Psoas muscle (tissue), 8 donors: ENCODE results near the gene NODAL. TPM values are rescaled to one million over a fixed set of nuclear protein-coding genes. Genes with fewer than 3 reads are reported as not detected.
A peak's percentile ranks its signal among the peaks of the same experiment; 100 is the strongest.

Source experiments
- ATAC-seq, 4 donors: fragments of 200-7000 bp; cut with Tn5 transposase; one replicate each; pipeline ENCODE4 v1.9.1; 2020; ENCODE audit warnings: moderate library complexity in 3 of 4, mild to moderate bottlenecking in 2 of 4
- DNase-seq, 2 donors: peaks; one replicate each; pipeline ENCODE4 v3.0.0-alpha.2; 2020
- H3K27ac ChIP-seq: fragments of 200-600 bp; one replicate; pipeline ENCODE4 v1.8.0; 2022
- H3K27me3 ChIP-seq, 3 donors: fragments of 200-600 bp in 1 of 3; one replicate each; pipeline versions ENCODE4 v1.6.1 to v1.8.0; 2013 to 2022; ENCODE audit warnings: low read length in 2 of 3, mild to moderate bottlenecking in 2 of 3, moderate library complexity in 1 of 3; ENCODE audit not compliant: insufficient read depth in 3 of 3
- H3K36me3 ChIP-seq, 2 donors: fragments of 200-600 bp in 1 of 2; one replicate each; pipeline versions ENCODE4 v1.6.1 to v1.8.0; 2013 to 2022; ENCODE audit warnings: low read depth in 1 of 2, mild to moderate bottlenecking in 1 of 2, moderate library complexity in 1 of 2; ENCODE audit not compliant: insufficient read depth in 1 of 2
- H3K4me1 ChIP-seq: fragments of 200-600 bp; one replicate; pipeline ENCODE4 v1.8.0; 2022
- H3K4me3 ChIP-seq: fragments of 200-600 bp; one replicate; pipeline ENCODE4 v1.8.0; 2022; ENCODE audit warnings: mild to moderate bottlenecking
- H3K9me3 ChIP-seq: fragments of 200-600 bp; one replicate; pipeline ENCODE4 v1.8.0; 2022
- whole genome bisulfite sequencing, 3 donors: extraction: QIAGEN DNeasy Blood & Tissue Kit; methylation state at CpG; one replicate each; pipeline versions ENCODE4 v1.1.6 to v1.1.7; 2013; 5-methylcytosine and 5-hydroxymethylcytosine counted together
- intact Hi-C, 2 donors: fragments of 100-400 bp; cut with DNase I; formaldehyde crosslinking; loops; one replicate each; pipeline versions ENCODE4 v1.11.0 to v1.14.2; 2022
- polyA plus RNA-seq, 3 donors: library from polyadenylated mRNA; stranded (reverse); fragments of 200-250 nt; gene quantifications; one replicate each; pipeline ENCODE4 v1.2.3, GENCODE V29; 2013
- total RNA-seq, 4 donors: library from RNA; stranded (reverse); fragmentation: NEBNext Ultra II Directional in 2 of 4; extraction: Animal tissue kit (Norgen Biotek cat#: 25700) in 2 of 4; gene quantifications; one replicate each; pipeline versions ENCODE4 v1.2.1 to v1.2.4, GENCODE V29; 2021 to 2023
- TF ChIP-seq, protein P1 (sequence below): fragments of 200-600 bp; IDR thresholded peaks from one replicate; pipeline ENCODE4 v1.8.0; 2022; ENCODE audit warnings: antibody characterized with exemption
- donor health status: healthy with polysubstance abuse.
- donor health status: DM: no; HTN: no; CAD: no; lungs with moderate emphysema.
- donor health status: Bipolar disorder and iron deficiency.
- donor health status: healthy.
- donor health status: DM: yes; HTN: yes; CAD: no.
- donor health status: DM: no; HTN: no; CAD: no.
- donor health status: DM: no; HTN: no; CAD: no.
- donor health status: DM: yes; HTN: yes; CAD: no.

The NODAL gene
- total and polyA plus RNA-seq, 7 donors = 0.08 to 0.10 TPM; not detected in 5

- no peaks in the 10 kb centered on the region for H3K36me3 ChIP-seq
- no peak for DNase-seq
- WGBS, 3 donors = 94 to 97% (median 96%) methylated on average over 4 of the region's 4 CpGs
- no peaks in the 10 kb centered on the region for H3K9me3 ChIP-seq
- ATAC-seq = no peak
- no peak overlapping the region for H3K4me3 ChIP-seq
- H3K4me1 ChIP-seq = peaks cover 8% of the 10 kb centered on the region
- H3K27me3 ChIP-seq = no peaks in the 10 kb centered on the region
- H3K27ac ChIP-seq = no peak overlapping the region
- TF ChIP-seq, protein P1, sequence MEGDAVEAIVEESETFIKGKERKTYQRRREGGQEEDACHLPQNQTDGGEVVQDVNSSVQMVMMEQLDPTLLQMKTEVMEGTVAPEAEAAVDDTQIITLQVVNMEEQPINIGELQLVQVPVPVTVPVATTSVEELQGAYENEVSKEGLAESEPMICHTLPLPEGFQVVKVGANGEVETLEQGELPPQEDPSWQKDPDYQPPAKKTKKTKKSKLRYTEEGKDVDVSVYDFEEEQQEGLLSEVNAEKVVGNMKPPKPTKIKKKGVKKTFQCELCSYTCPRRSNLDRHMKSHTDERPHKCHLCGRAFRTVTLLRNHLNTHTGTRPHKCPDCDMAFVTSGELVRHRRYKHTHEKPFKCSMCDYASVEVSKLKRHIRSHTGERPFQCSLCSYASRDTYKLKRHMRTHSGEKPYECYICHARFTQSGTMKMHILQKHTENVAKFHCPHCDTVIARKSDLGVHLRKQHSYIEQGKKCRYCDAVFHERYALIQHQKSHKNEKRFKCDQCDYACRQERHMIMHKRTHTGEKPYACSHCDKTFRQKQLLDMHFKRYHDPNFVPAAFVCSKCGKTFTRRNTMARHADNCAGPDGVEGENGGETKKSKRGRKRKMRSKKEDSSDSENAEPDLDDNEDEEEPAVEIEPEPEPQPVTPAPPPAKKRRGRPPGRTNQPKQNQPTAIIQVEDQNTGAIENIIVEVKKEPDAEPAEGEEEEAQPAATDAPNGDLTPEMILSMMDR = no peak
- intact Hi-C loops = no loop called here
Measured at GRCh38 chr10:70465278-70465677, 23.8 kb upstream of the NODAL start.

DNA sequence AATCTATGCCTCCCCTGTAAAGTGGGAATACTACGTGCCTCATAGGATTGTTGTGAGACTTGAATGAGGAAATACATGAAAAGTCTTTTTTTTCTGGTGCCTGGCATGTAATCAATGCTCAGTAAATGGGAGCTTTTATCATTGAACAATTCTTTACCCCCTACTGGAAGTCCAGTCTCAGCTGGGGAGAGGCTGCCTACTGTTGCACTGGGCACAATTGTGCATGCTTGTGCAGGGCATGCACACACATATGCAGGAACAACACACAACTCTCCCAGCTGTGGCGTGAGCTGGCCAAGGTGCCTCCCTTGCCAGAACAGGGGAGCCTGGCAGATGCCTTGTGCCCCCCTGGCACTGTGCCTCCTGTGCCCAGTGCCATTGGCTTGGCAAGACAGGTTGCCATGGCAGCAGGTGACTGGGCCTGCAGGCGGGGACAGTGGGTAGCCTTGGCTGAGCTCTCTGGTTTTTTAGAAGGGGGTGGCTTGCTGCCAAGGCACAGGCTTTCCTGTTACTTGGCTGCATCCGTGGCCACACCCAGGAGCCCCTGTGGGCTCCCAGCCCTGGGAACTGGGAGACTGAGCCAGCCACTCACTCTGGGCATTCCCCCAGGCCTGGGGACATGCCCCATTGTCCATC, 21.0 kb upstream of the NODAL start:
- H3K27ac ChIP-seq = no peak overlapping the region
- intact Hi-C loops = loop anchor here in 1 of 2 donors (5.0 kb wide), 1 partner anchor 295 kb away; no protein-coding TSS in a partner anchor
- H3K9me3 ChIP-seq = no peaks in the 10 kb centered on the region
- no peaks in the 10 kb centered on the region for H3K36me3 ChIP-seq
- 7 to 11% (median 7%) methylated on average over 4 of the region's 4 CpGs for WGBS, 3 donors
- TF ChIP-seq, protein P1 = no peak
- ATAC-seq = peak; percentile 47 to 79 (median 60)
- H3K4me3 ChIP-seq = no peak overlapping the region
- no peaks in the 10 kb centered on the region for H3K4me1 ChIP-seq
- DNase-seq = peak; percentile 79 to 92
- H3K27me3 ChIP-seq = no peaks in the 10 kb centered on the region

DNA sequence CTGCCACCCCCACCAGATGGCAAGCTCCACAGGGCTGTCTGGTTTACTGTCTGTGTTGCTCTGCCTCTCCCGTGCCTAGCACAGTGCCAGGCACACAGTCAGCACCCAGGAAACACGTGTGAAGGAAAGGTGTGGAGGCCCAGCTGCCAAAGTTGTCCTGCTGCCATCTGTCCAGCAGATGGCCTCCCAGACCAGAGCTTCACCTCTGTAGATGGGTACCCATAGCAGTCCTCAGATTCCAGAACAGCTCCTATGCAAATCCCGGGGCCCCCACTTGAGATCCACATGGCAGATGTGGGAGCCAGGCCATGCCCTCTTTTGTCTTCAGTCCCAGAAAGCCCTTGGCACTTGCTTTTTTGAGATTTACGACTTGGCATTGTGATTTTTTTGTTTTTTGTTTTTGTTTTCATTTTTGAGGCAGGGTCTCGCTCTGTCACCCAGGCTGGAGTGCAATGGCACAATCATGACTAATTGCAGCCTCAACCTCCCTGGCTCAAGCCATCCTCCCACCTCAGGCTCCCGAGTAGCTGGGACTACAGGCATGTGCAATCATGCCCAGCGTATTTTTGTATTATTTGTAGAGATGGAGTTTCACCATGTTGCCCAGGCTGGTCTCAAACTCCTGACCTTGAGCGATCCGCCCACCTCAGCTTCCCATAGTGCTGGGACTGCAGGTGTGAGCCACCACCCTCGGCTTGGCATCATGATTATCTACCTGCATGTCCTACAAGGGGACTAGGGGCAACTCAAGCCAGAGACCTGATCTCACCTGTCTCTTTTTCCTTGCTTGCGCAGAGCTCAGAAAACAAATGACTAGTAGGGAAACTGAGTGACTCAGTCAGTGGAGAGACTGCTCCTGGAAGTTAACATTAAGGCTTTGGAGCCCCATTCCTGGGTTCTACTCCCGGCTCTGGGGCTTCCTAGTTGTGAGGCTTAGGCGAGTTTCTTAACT, 20.2 kb upstream of the NODAL start:
- peak; percentile 65 to 74 (median 69) for ATAC-seq
- TF ChIP-seq, protein P1 = peak; percentile 90
- no peak overlapping the region for H3K27ac ChIP-seq
- H3K9me3 ChIP-seq = no peaks in the 10 kb centered on the region
- H3K4me1 ChIP-seq = no peaks in the 10 kb centered on the region
- intact Hi-C loops = loop anchor here (1.0 to 5.0 kb wide), 4 partner anchors 79 to 298 kb away; no protein-coding TSS in a partner anchor
- H3K36me3 ChIP-seq = no peaks in the 10 kb centered on the region
- peak; percentile 49 to 77 for DNase-seq
- 35 to 41% (median 40%) methylated on average over 13 of the region's 13 CpGs for WGBS, 3 donors
- H3K27me3 ChIP-seq = no peaks in the 10 kb centered on the region
- no peak overlapping the region for H3K4me3 ChIP-seq

GRCh38 chr10:70459774-70460490, 18.5 kb upstream of the NODAL start:
- H3K27me3 ChIP-seq = no peaks in the 10 kb centered on the region
- DNase-seq (no peak), ATAC-seq (no peak)
- H3K4me1 ChIP-seq = no peaks in the 10 kb centered on the region
- WGBS, 3 donors = 80 to 88% (median 83%) methylated on average over 29 of the region's 29 CpGs
- H3K9me3 ChIP-seq = no peaks in the 10 kb centered on the region
- TF ChIP-seq, protein P1 = no peak
- H3K4me3 ChIP-seq = no peak overlapping the region
- intact Hi-C loops = loop anchor here in 1 of 2 donors (2.0 to 5.0 kb wide), 2 partner anchors 81 to 297 kb away; no protein-coding TSS in a partner anchor
- no peaks in the 10 kb centered on the region for H3K36me3 ChIP-seq
- H3K27ac ChIP-seq = no peak overlapping the region
